CD4-positive, alpha-beta T cell treated with Interleukin-17A for 4 hours (primary cell): Measurements from ENCODE around the gene TOX3.

Source experiments
- DNase-seq: peaks from one replicate; pipeline ENCODE4 v3.0.0-alpha.2; 2020; ENCODE audit warnings: mixed read lengths

The TOX3 gene

GRCh38 chr16:52547004-52547833 lies at the start of gene TOX3:
TSS of gene TOX3 (minus strand) at chr16:52547143. CDS start at chr16:52546723, 420 bp downstream.
- no peak for DNase-seq

DNA sequence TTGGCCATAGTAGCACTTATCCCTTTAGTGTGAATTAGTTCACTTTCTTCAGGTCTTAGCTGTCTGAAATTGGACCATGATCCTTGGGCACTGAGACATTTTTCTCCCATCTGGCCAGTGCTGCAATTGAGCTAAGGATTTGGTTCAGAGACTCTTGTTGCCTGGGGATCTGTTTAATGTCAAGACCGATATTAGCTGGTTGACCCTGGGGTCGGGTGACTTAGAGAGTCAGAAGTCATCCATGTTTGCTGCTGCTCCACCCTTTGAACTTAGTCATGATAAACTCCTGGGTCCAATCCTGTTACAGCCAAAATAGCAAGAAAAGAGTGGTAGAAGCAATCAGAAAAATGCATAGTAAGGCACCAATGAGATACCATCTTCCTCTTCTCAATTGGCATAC lies 45.8 kb upstream of the TOX3 start:
- no peak for DNase-seq

DNA sequence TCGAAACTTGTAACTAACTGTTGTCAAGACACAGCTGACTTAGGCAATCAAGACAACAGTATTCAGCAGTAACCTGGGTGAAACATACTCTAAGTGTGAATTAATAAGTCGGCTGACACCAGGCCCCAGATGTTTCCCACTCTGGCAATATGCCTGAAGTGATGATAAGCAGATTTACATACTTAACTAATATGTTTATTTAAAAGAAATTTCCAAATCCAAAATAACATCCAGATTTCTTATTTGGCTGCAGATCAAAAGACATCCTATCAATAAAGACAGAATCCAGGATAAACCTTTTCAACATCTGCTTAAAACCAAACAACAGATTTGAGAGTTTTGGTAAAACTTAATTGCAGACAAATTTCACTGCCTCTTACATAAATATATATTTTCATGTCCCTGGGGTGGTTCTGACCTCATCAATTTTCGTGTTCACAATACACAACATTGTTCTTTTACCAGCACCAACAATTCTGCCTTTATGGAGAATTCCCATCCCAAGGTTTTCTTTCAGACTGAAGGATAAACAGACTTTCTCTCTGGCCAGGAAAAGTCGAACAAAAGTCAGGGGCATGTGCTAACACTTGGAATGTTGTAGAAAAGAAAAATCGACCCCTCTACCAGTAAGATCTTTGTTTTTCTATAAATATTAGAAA lies 45.1 kb upstream of the TOX3 start:
- DNase-seq = no peak

GRCh38 chr16:52591471-52591870 lies 44.5 kb upstream of the TOX3 start:
- no peak for DNase-seq

DNA sequence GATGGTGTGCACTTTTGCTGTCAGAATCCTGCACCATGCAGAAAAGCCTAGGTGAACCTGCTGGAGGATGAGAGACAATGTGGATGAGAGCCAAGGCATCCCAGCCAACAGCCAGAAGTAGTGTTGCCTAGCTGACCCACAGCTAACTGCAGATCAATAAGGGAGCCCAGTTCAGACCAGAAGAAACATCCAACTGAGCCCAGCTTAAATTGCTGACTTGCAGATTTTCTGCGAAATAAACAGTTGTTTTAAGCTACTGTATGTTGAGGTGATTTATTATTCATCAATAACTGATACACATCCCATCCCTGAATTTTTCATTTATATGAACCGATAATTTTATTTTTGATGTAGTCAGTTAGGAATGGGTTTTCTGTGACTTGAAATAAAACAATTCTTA lies 39.2 kb upstream of the TOX3 start:
- DNase-seq = no peak

- no peak for DNase-seq
These were observed 37.7 kb upstream of the TOX3 start for GRCh38 chr16:52584354-52585320.

DNA sequence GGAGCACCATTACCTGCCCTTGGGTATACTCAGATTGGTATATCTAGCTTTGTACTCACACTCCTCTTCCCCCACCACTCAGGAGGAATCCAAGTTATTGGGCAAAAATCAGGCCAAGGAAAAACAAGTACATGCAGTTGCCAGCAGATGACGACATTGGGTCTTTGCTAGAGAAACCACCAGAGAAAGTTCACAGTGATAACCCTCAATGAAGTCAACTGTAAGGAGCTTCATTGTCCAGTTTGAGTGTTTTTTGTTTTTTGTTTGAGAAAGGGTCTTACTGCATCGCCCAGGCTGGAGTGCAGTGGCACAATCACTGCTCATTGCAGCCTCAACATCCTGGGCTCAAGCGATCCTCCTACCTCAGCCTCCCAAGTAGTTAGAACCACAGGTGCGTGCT lies 34.6 kb upstream of the TOX3 start:
- DNase-seq = no peak

DNA sequence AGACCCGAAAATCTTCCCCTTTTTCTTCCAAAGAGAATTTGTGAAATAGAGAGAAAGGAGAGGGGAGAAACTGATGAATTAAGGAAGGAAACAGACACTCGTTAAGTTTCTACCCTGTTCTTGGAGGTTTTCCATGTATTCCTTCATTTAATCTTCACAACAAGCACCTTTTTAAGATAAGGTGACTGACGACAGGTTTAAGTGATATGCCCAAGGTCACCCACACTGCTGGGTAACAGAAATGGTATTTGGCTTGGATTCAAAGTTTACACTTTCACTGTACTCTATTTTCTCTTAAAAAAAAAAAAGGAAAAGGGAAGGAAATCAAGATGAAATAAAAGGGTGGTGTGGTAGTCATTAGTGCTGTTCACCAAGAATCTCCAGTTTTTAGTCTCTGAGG lies 33.5 kb upstream of the TOX3 start:
- no peak for DNase-seq

- DNase-seq = no peak
These were observed 32.0 kb upstream of the TOX3 start for GRCh38 chr16:52578829-52579498.

- DNase-seq = no peak
These were observed 31.3 kb upstream of the TOX3 start for GRCh38 chr16:52578007-52578828.

DNA sequence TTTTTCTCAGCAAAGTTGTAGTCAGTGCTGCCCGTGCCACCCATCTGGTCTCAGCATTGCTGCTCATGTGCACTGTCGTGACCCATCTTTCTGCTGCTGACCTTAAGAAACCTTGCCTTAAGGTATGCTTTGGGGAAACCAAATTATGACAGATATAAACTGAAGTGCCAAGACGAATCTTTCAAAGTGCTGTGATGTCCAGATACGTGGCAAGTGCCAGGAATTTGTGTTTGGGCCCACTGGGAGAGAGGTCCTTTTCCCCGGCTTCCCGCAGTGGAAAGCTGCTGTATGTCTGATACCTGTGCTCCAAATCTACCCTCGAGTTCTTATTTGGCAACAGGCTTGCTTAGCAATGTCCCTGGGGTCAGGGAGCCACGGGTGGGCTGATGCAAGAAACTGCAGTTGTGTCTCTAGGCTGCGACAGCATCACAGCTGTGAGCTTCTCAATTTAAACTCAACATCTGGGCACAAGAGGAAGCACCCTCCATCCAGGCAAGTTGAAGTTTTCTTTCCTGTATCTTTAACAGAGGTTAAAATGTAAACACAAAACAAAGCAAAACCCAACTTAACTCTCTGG lies 30.3 kb upstream of the TOX3 start:
- DNase-seq = no peak

DNA sequence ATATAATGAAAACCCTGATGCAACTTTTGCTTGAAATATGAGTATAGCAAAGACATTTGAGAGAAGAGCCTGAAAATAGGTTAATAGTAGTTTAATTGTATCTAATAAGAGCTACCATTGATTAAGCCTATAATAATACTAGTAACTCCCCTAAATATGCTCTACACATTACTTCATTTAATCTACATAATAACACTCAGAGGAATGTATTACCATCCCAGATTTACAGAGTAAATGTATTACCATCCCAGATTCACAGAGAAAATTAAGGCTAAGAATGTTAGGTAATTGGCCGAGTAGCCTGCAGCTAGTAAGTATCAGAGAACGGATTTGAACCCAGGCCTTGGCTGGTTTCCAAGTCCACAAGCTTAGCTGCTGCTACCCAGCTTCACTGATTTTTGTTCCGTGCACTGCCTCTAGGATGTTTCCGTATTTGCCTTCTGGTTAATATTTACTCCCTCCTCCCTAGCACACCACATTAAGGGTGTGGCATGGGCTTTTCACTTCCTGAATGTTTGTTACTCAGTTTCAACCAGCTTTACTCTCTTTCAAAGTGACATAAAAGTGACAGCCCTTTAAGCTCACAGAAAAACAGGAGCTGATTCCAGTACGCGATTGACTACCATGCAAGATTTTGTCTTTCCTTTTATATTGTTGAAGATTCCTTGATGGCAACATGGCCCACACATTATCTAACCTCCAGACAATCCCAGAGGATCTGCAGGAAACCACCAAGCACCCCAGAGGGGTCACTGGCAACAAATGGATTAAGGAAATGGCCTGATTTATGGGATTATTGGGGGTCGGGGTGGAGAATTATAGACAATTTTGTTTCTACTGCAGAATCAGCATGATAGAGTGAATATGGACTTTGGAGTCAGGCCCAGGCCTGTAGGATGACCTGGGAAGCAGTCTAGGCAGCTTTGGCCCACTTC lies 26.7 kb upstream of the TOX3 start:
- no peak for DNase-seq

DNA sequence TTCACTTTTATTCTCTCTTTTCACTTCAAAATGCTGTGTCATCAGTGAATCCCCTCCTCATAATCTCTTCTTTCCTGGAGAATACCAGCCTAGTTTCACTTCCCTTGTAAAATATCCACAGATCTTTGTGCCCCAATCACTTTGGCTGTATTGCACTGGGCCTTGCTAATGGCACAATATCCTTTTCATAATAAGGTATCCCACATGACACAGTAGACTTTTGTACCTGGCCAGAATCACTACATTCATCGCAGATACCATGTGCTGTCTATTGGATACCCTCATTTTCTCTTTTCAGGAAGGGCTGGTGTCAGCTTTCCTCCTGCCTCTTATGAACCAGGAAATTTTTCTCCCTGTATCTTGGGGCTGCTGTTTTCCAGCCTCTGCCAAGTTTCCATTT lies 25.7 kb upstream of the TOX3 start:
- DNase-seq = no peak

DNA sequence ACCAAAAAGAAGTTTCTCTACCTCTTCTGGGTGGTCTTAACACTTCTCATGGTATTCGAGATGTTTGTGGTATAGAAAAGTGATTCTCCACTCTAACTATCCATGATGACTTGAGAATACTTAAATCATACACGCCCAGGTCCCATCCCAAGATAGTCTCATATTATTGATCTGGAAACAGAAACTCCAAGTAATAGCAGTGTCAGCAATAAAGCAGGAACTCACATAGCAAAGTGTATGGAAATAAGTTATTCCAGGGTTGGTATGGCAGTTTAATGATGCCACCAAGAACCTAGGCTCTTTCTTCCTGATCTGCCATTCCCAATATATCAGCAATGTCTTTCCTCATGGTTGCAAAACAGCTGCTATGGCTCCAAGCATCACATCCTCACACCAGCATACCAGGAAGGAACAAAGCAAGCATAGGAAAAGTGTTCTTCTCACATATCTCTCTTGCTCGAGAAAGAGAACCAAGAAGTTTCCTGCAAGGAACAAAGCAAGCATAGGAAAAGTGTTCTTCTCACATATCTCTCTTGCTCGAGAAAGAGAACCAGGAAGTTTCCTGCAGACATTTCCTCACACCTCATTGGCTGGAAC lies 23.6 kb upstream of the TOX3 start:
- DNase-seq = no peak

DNA sequence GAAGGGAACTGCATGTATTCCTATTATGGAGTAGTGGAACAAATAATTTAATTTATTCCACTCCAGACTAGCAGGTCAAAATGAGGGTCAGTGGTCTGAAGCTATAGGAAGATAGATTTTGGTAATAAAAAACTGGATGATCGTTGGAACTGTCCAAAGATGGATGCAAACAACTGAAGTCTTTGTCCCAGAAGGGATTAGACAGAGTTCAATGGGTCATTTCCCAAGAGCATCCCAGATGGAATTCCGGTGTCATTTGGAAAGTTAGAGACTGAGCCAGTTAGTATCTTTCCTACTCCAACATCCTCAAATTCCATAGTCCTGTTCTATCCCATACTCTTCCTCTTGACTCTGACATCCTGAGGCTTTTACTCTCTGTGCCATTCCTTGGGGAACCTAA lies 22.8 kb upstream of the TOX3 start:
- no peak for DNase-seq

DNA sequence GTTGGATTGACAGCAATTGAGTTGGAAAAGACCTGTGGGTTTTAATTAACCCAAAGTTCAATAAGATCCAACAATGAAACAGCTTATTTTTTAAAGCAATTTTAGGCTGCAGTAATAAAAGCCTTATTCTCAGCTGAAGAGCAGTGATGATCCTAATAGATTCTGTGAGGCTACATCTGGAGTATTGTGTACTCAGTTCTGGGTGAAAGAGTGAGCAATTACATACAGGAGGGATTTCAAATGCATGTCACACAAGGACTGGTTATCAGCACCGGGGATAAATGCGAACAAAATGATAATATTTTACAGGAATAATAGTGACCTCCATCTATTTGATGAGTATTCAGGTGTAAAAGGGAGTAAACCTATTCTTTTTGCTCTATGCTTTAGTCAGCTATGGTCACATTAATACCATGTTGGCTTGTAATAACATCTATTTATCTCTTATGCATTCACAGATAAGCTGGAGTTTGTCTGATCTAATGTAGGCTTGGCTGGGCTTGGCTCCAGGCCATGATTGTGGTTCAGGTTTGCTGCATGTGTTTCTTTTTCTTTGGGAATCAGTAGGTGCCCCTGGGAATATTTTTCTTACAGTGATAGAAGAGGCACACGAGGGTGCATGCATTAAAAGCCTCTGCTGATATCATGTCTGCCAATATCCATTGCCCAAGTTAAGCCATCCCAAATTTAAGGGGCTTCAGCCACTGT lies 22.2 kb upstream of the TOX3 start:
- DNase-seq = no peak

DNA sequence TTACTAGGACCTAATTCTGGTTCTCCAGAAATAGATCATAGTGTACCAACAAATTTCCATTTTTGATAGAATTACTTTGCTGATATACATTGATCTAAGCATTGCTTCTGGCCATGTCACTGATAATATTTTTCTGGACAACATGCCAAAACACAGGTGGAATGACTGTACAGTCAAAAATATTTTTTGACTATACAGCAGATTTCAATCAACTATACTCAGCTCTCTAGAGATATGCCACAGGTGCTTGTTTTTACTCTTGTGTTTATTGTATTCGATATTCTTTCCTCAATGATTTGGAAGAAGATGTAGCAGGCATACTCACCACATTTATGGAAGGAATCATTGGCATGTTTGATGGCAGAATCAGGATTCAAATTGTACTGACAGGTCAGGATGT lies 21.6 kb upstream of the TOX3 start:
- no peak for DNase-seq

GRCh38 chr16:52567193-52567592 lies 20.2 kb upstream of the TOX3 start:
- DNase-seq = no peak
